GM23338 (cell line): ENCODE results near the gene XPC. TPM values are rescaled to one million over a fixed set of nuclear protein-coding genes. Genes with fewer than 3 reads are reported as not detected.

ENCODE experiments used
- ATAC-seq: fragments of 200-7000 bp; cut with Tn5 transposase; 3 replicates; pipeline ENCODE4 v1.9.1; 2020
- DNase-seq: peaks from one replicate; pipeline ENCODE4 v3.0.0-alpha.2; 2015; ENCODE audit warnings: low spot score
- H2AFZ ChIP-seq: fragments of 200-600 bp; sonication (generic); 2 replicates; pipeline ENCODE4 v1.8.0; 2016; ENCODE audit warnings: antibody characterized with exemption, mild to moderate bottlenecking, moderate library complexity
- H3F3A ChIP-seq: fragments of 200-600 bp; sonication (generic); replicated peaks from 2 replicates; pipeline ENCODE4 v1.8.0; 2017; ENCODE audit warnings: antibody characterized with exemption, mixed run types, low read depth
- H3K27ac ChIP-seq: fragments of 200-600 bp; sonication (generic); 2 replicates; pipeline ENCODE4 v1.6.1; 2016; ENCODE audit warnings: low read depth
- H3K27me3 ChIP-seq: fragments of 200-600 bp; sonication (generic); 2 replicates; pipeline ENCODE4 v1.8.0; 2016; ENCODE audit warnings: mild to moderate bottlenecking, mixed run types, moderate library complexity; ENCODE audit not compliant: insufficient read depth
- H3K36me3 ChIP-seq: fragments of 200-600 bp; sonication (generic); 2 replicates; pipeline ENCODE4 v1.8.0; 2016; ENCODE audit warnings: mild to moderate bottlenecking; ENCODE audit not compliant: insufficient read depth
- H3K4me1 ChIP-seq: fragments of 200-600 bp; sonication (generic); 2 replicates; pipeline ENCODE4 v1.8.0; 2016; ENCODE audit warnings: mild to moderate bottlenecking, moderate library complexity; ENCODE audit not compliant: insufficient read depth
- H3K4me2 ChIP-seq: fragments of 200-600 bp; sonication (generic); 2 replicates; pipeline ENCODE4 v1.7.1; 2017; ENCODE audit warnings: mixed run types
- H3K4me3 ChIP-seq: fragments of 200-600 bp; sonication (generic); 2 replicates; pipeline ENCODE4 v1.6.1; 2016; ENCODE audit warnings: mixed run types
- H3K79me2 ChIP-seq: fragments of 200-600 bp; sonication (generic); replicated peaks from 2 replicates; pipeline ENCODE4 v1.8.0; 2017; ENCODE audit warnings: mild to moderate bottlenecking; ENCODE audit not compliant: insufficient read depth
- H3K9me2 ChIP-seq: fragments of 200-600 bp; sonication (generic); 2 replicates; pipeline ENCODE4 v1.8.0; 2017; ENCODE audit not compliant: insufficient read depth
- H4K20me1 ChIP-seq: fragments of 200-600 bp; sonication (generic); replicated peaks from 2 replicates; pipeline ENCODE4 v1.8.0; 2017; ENCODE audit warnings: mild to moderate bottlenecking; ENCODE audit not compliant: insufficient read depth
- H3K27ac Mint-ChIP-seq: 2 replicates; pipeline ENCODE4 v1.8.0; 2020; ENCODE audit warnings: inconsistent platforms, mild to moderate bottlenecking, moderate library complexity, mixed read lengths
- H3K27me3 Mint-ChIP-seq: 3 replicates; pipeline ENCODE4 v1.8.0; 2022; ENCODE audit warnings: low read depth, mild to moderate bottlenecking, moderate library complexity, mixed read lengths, inconsistent platforms; ENCODE audit not compliant: insufficient read depth, poor library complexity
- H3K36me3 Mint-ChIP-seq: 3 replicates; pipeline ENCODE4 v1.8.0; 2021; ENCODE audit warnings: low read depth, mild to moderate bottlenecking, inconsistent platforms, moderate library complexity, mixed read lengths
- H3K4me1 Mint-ChIP-seq: 3 replicates; pipeline ENCODE4 v1.8.0; 2020; ENCODE audit warnings: mild to moderate bottlenecking, inconsistent platforms, mixed read lengths
- H3K4me3 Mint-ChIP-seq: 3 replicates; pipeline ENCODE4 v1.8.0; 2021; ENCODE audit warnings: moderate library complexity, mild to moderate bottlenecking, inconsistent platforms, mixed read lengths
- H3K9me3 Mint-ChIP-seq: 3 replicates; pipeline ENCODE4 v1.8.0; 2020; ENCODE audit warnings: moderate library complexity, mild to moderate bottlenecking, inconsistent platforms, mixed read lengths
- EZH2phosphoT487 ChIP-seq: fragments of 200-600 bp; sonication (generic); IDR thresholded peaks from one replicate; pipeline ENCODE4 v1.8.1; 2018; ENCODE audit warnings: antibody characterized with exemption; ENCODE audit not compliant: unreplicated experiment
- JUNB ChIP-seq: IDR thresholded peaks from one replicate; pipeline ENCODE4 v1.6.1; 2016; ENCODE audit warnings: antibody characterized with exemption; ENCODE audit not compliant: unreplicated experiment
- ZNF331 ChIP-seq: fragments of 250-450 bp; sonication (Bioruptor Pico); IDR thresholded peaks from 2 replicates; pipeline ENCODE4 v1.5.0; 2020; ENCODE audit warnings: low read depth, mild to moderate bottlenecking, moderate library complexity
- polyA plus RNA-seq: library from polyadenylated mRNA; unstranded; fragments of >200 nt; fragmentation: Nextera tagmentation; extraction: Ambion mirVana; gene quantifications from 2 replicates; pipeline ENCODE4 v1.2.1, GENCODE V29; 2016
- total RNA-seq: library from RNA; depleted of rRNA; stranded (reverse); fragments of >200 nt; shearing (Covaris generic); gene quantifications from 2 replicates; pipeline ENCODE4 v1.2.3, GENCODE V29; 2014
- TF ChIP-seq, protein P1 (sequence below): fragments of 250-450 bp; sonication (Bioruptor Pico); IDR thresholded peaks from 2 replicates; pipeline ENCODE4 v1.5.0; 2020; ENCODE audit warnings: mild to moderate bottlenecking, moderate library complexity
- TF ChIP-seq, protein P2 (sequence below): IDR thresholded peaks from one replicate; pipeline ENCODE4 v1.6.1; 2018; ENCODE audit warnings: antibody characterized with exemption; ENCODE audit not compliant: unreplicated experiment

Gene XPC
- total and polyA plus RNA-seq, 2 experiments from 2014 or later = 34.9 to 41.5 TPM

DNA sequence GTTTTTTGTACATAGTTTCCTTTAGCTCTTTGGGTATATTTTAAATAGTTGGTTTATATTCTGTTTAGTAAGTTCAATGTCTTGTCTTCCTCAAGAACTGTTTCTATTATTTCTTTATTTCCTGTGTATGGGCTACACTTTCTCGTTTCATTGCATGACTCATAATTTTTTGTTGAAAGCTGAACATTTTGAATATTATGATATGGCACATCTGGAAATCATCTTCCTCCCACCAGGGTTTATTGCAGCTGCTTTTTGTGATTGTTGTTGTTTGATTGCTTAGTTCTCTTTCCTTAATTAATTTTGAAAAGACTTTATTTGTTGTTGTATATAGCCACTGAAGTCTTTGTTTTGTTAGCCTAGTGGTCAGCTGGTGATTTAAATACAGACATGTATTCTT, 44.1 kb upstream of the XPC start:
- Histone ChIP-seq H3K4me3 (no peak overlapping the region), H3F3A (no peaks in the 10 kb centered on the region), H3K27me3 (no peaks in the 10 kb centered on the region), H3K4me1 (peaks cover 5% of the 10 kb centered on the region), H3K36me3 (no peaks in the 10 kb centered on the region; the same call in 1 of the 2 replicates), H3K9me2 (0 out of 2 replicates have a peak, but pooled peaks cover 7% of the 10 kb centered on the region), H4K20me1 (no peaks in the 10 kb centered on the region), H3K27ac (no peak overlapping the region), H2AFZ (no peak overlapping the region), H3K79me2 (no peaks in the 10 kb centered on the region), H3K4me2 (no peak overlapping the region)
- Mint-ChIP-seq H3K27me3 (peaks cover 3% of the 10 kb centered on the region), H3K36me3 (peaks cover 3% of the 10 kb centered on the region; the same call in 2 of the 3 replicates), H3K4me3 (no peak overlapping the region), H3K27ac (no peak overlapping the region), H3K9me3 (peaks cover 25% of the 10 kb centered on the region), H3K4me1 (peaks cover 23% of the 10 kb centered on the region)
- ATAC-seq = no peak
- no peak for DNase-seq
- TF ChIP-seq, protein P1, sequence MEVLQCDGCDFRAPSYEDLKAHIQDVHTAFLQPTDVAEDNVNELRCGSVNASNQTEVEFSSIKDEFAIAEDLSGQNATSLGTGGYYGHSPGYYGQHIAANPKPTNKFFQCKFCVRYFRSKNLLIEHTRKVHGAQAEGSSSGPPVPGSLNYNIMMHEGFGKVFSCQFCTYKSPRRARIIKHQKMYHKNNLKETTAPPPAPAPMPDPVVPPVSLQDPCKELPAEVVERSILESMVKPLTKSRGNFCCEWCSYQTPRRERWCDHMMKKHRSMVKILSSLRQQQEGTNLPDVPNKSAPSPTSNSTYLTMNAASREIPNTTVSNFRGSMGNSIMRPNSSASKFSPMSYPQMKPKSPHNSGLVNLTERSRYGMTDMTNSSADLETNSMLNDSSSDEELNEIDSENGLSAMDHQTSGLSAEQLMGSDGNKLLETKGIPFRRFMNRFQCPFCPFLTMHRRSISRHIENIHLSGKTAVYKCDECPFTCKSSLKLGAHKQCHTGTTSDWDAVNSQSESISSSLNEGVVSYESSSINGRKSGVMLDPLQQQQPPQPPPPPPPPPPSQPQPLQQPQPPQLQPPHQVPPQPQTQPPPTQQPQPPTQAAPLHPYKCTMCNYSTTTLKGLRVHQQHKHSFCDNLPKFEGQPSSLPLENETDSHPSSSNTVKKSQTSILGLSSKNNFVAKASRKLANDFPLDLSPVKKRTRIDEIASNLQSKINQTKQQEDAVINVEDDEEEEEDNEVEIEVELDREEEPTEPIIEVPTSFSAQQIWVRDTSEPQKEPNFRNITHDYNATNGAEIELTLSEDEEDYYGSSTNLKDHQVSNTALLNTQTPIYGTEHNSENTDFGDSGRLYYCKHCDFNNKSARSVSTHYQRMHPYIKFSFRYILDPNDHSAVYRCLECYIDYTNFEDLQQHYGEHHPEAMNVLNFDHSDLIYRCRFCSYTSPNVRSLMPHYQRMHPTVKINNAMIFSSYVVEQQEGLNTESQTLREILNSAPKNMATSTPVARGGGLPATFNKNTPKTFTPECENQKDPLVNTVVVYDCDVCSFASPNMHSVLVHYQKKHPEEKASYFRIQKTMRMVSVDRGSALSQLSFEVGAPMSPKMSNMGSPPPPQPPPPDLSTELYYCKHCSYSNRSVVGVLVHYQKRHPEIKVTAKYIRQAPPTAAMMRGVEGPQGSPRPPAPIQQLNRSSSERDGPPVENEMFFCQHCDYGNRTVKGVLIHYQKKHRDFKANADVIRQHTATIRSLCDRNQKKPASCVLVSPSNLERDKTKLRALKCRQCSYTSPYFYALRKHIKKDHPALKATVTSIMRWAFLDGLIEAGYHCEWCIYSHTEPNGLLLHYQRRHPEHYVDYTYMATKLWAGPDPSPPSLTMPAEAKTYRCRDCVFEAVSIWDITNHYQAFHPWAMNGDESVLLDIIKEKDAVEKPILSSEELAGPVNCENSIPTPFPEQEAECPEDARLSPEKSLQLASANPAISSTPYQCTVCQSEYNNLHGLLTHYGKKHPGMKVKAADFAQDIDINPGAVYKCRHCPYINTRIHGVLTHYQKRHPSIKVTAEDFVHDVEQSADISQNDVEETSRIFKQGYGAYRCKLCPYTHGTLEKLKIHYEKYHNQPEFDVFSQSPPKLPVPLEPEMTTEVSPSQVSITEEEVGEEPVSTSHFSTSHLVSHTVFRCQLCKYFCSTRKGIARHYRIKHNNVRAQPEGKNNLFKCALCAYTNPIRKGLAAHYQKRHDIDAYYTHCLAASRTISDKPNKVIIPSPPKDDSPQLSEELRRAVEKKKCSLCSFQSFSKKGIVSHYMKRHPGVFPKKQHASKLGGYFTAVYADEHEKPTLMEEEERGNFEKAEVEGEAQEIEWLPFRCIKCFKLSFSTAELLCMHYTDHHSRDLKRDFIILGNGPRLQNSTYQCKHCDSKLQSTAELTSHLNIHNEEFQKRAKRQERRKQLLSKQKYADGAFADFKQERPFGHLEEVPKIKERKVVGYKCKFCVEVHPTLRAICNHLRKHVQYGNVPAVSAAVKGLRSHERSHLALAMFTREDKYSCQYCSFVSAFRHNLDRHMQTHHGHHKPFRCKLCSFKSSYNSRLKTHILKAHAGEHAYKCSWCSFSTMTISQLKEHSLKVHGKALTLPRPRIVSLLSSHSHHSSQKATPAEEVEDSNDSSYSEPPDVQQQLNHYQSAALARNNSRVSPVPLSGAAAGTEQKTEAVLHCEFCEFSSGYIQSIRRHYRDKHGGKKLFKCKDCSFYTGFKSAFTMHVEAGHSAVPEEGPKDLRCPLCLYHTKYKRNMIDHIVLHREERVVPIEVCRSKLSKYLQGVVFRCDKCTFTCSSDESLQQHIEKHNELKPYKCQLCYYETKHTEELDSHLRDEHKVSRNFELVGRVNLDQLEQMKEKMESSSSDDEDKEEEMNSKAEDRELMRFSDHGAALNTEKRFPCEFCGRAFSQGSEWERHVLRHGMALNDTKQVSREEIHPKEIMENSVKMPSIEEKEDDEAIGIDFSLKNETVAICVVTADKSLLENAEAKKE = no peak
- TF ChIP-seq, protein P2, sequence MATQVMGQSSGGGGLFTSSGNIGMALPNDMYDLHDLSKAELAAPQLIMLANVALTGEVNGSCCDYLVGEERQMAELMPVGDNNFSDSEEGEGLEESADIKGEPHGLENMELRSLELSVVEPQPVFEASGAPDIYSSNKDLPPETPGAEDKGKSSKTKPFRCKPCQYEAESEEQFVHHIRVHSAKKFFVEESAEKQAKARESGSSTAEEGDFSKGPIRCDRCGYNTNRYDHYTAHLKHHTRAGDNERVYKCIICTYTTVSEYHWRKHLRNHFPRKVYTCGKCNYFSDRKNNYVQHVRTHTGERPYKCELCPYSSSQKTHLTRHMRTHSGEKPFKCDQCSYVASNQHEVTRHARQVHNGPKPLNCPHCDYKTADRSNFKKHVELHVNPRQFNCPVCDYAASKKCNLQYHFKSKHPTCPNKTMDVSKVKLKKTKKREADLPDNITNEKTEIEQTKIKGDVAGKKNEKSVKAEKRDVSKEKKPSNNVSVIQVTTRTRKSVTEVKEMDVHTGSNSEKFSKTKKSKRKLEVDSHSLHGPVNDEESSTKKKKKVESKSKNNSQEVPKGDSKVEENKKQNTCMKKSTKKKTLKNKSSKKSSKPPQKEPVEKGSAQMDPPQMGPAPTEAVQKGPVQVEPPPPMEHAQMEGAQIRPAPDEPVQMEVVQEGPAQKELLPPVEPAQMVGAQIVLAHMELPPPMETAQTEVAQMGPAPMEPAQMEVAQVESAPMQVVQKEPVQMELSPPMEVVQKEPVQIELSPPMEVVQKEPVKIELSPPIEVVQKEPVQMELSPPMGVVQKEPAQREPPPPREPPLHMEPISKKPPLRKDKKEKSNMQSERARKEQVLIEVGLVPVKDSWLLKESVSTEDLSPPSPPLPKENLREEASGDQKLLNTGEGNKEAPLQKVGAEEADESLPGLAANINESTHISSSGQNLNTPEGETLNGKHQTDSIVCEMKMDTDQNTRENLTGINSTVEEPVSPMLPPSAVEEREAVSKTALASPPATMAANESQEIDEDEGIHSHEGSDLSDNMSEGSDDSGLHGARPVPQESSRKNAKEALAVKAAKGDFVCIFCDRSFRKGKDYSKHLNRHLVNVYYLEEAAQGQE = no peak
- no peak for TF ChIP-seq ZNF331 (CRISPR knock-in tag)
- no peak for TF ChIP-seq EZH2phosphoT487
- no peak for TF ChIP-seq JUNB
